GM18909 (cell line): Measurements from ENCODE around the gene ERICH6B.

ENCODE experiments used
- ATAC-seq: cut with Tn5 transposase; IDR thresholded peaks from one replicate; pipeline ENCODE4 v1.9.1; 2021; ENCODE audit warnings: mild to moderate bottlenecking; ENCODE audit not compliant: unreplicated experiment, poor library complexity

ERICH6B gene

GRCh38 chr13:45545686-45546409 is 69.7 kb downstream of the ERICH6B start:
- no peak for ATAC-seq

GRCh38 chr13:45544520-45544919 is 71.0 kb downstream of the ERICH6B start:
- ATAC-seq, result no peak

- ATAC-seq, result no peak
Measured at GRCh38 chr13:45542878-45543277, 72.7 kb downstream of the ERICH6B start.

- ATAC-seq, result no peak
Measured at GRCh38 chr13:45542391-45542790, 73.1 kb downstream of the ERICH6B start.

GRCh38 chr13:45541806-45542205 is 73.7 kb downstream of the ERICH6B start:
- no peak for ATAC-seq

GRCh38 chr13:45540864-45541263 is 74.7 kb downstream of the ERICH6B start:
- no peak for ATAC-seq

GRCh38 chr13:45540195-45540594 is 75.3 kb downstream of the ERICH6B start:
- no peak for ATAC-seq

- no peak for ATAC-seq
Measured at GRCh38 chr13:45538382-45538781, 77.2 kb downstream of the ERICH6B start.

- no peak for ATAC-seq
Measured at GRCh38 chr13:45537516-45537915, 78.0 kb downstream of the ERICH6B start.

- no peak for ATAC-seq
Measured at GRCh38 chr13:45536224-45536623, 79.3 kb downstream of the ERICH6B start.

GRCh38 chr13:45534604-45535003 is 80.9 kb downstream of the ERICH6B start:
- no peak for ATAC-seq

- ATAC-seq, result no peak
Measured at GRCh38 chr13:45529758-45530157, 85.8 kb downstream of the ERICH6B start.

GRCh38 chr13:45527699-45528462 is 87.7 kb downstream of the ERICH6B start:
- no peak for ATAC-seq

- ATAC-seq, result no peak
Measured at GRCh38 chr13:45522571-45522970, 93.0 kb downstream of the ERICH6B start.

GRCh38 chr13:45521297-45521696 is 94.2 kb downstream of the ERICH6B start:
- no peak for ATAC-seq

GRCh38 chr13:45519493-45519892 is 96.0 kb downstream of the ERICH6B start:
- no peak for ATAC-seq

GRCh38 chr13:45518525-45519245 is 96.9 kb downstream of the ERICH6B start:
- no peak for ATAC-seq

- ATAC-seq, result no peak
Measured at GRCh38 chr13:45516757-45517156, 98.8 kb downstream of the ERICH6B start.

GRCh38 chr13:45512098-45512496 is 103.4 kb downstream of the ERICH6B start:
- ATAC-seq, result no peak

- no peak for ATAC-seq
Measured at GRCh38 chr13:45511310-45512097, 104.0 kb downstream of the ERICH6B start.
